ENCODE results near the gene MTMR10. TPM values are rescaled to one million over a fixed set of nuclear protein-coding genes. Genes with fewer than 3 reads are reported as not detected.

The MTMR10 gene
- total and polyA plus RNA-seq, 2 donors (not counting 3 experiments of a cell fraction or from before 2014, with no cell fraction given) = 48.3 to 88.5 TPM

DNA sequence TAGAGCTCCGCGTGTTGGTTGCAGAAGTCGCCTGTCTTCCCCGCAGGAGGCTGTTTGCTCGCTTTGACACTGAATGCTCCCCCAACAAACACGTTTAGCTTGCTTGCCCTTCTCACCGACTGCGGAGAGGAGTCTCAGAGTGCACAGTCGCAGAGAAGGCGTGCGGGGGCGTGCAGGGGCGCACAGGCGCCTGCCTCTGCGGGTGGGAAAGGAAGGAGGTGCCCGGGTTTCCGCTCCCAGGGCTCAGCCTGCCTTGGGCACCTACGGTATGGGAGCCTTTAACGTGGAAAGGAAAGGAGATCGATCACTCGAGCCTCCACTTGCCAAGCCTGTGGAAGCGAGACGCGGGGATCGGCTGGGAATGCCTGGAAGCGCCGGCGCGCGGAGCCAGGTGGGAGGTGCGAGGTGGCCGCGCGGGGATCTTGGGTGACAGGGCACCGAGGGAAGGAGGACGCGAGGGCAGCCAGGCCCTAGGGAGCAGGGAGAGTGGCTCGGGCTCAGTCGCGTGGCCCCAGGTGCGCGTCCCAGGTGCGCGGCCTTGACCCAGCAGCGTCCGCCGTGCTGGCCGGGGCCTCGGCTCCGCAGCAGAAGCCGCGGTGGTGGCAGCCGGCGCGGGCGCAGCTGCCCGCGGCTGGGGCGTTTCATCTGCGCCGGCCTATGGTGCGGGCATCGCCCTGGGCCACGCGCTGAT is 87.8 kb downstream of the MTMR10 start, which contains the start of gene FAN1:
Gene FAN1 (plus strand): TSS at position 419 of the 691 bp plus-strand sequence. CDS start 749 bp downstream, outside the sequence.
- peak; percentile 85 for FAIRE-seq
- Histone ChIP-seq H3K36me3 (ENCODE audit: control insufficient read depth in 2 of 2, extremely low read depth in 1 of 2, insufficient read depth in 2 of 2, low read length in 2 of 2) (no peaks in the 10 kb centered on the region), H3K9me1 (replicated peaks; ENCODE audit: control insufficient read depth, extremely low read depth, insufficient read depth, low read length) (no peaks in the 10 kb centered on the region), H3K27ac (ENCODE audit: insufficient read depth, low read depth, low read length) (no peak within 1 kb of the TSS), H3K79me2 (ENCODE audit: control insufficient read depth, insufficient read depth, low read length) (no peaks in the 10 kb centered on the region), H2AFZ (ENCODE audit: low read depth, low read length) (peak within 1 kb of the TSS; percentile 31), H3K4me2 (ENCODE audit: insufficient read depth, low read length) (peak within 1 kb of the TSS; percentile 89), H3K27me3 (ENCODE audit: control insufficient read depth in 2 of 2, insufficient read depth in 2 of 2, low read length in 2 of 2) (peaks cover 0 to 2% of the 10 kb centered on the region in 2 experiments), H4K20me1 (replicated peaks; ENCODE audit: control insufficient read depth, extremely low read depth, insufficient read depth, low read length) (no peaks in the 10 kb centered on the region), H3K9me3 (replicated peaks; ENCODE audit: control insufficient read depth, insufficient read depth, low read length) (no peaks in the 10 kb centered on the region), H3K4me1 (ENCODE audit: control insufficient read depth, extremely low read depth, insufficient read depth, low read length) (peaks cover 7% of the 10 kb centered on the region), H3K4me3 (replicated peaks in 1 of 3; ENCODE audit: insufficient read depth in 1 of 3, low read depth in 1 of 3, low read length in 3 of 3) (peak within 1 kb of the TSS; percentile 1 to 87 (median 80)), H3K9ac (replicated peaks; ENCODE audit: extremely low read depth, insufficient read depth, low read length) (peak within 1 kb of the TSS; percentile 61)
- intact Hi-C loops (cut with micrococcal nuclease) (loop anchor here (1.0 kb wide), 1 partner anchor 20 kb away; no protein-coding TSS in a partner anchor), dilution Hi-C loops (cut with MboI; ENCODE audit: extremely low pct_ligation_motif_present, low sequenced_read_pairs) (no loop called here)
- TF ChIP-seq POLR2A (IDR thresholded peaks at IDR 0.05; ENCODE audit: low read depth, low read length) (peak; percentile 74), POLR2AphosphoS5 (IDR thresholded peaks at IDR 0.05; ENCODE audit: insufficient read depth, low read depth, low read length) (peak; percentile 83), JUN (IDR thresholded peaks at IDR 0.05; ENCODE audit: borderline replicate concordance, insufficient read depth, insufficient read length, low read depth) (no peak)
- TF ChIP-seq, protein P1, sequence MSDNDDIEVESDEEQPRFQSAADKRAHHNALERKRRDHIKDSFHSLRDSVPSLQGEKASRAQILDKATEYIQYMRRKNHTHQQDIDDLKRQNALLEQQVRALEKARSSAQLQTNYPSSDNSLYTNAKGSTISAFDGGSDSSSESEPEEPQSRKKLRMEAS (IDR thresholded peaks at IDR 0.05; ENCODE audit: insufficient read depth, insufficient read length) = peak; percentile 77
- ChIA-PET CTCF (interaction anchor here (0.6 to 4.1 kb wide), 7 partner anchors 10 to 585 kb away, joined by 3 to 37 read pairs (median 4); no protein-coding TSS in a partner anchor), POLR2A (no interaction called here)
- no TSS peak for BruUV-seq (replicated peaks)
- DNase-seq (ENCODE audit: low read depth, low spot score) = peak; percentile 90

DNA sequence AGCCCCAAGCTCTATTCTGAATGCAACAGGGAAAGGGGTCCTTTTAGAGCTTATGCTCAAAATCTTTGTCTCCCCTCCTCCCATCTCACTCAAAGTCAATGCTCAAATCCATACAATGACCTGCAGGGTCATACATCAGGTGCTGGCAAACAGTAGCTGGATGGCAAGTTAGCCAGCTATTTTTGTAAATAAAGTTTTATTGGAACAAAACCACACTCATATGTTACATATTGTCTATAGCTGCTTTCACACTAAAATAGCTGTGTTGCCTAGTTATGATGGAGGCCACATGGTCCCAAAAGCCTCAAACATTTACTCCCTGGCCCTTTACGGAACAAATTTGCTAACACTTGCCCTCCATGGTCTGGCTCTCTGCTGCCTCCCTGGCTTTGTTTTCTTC is 89.5 kb downstream of the MTMR10 start:
- no peak for FAIRE-seq
- peaks cover 0 to 2% of the 10 kb centered on the region in 2 experiments for H3K27me3 ChIP-seq (ENCODE audit: control insufficient read depth in 2 of 2, insufficient read depth in 2 of 2, low read length in 2 of 2)
- H3K4me1 ChIP-seq (ENCODE audit: control insufficient read depth, extremely low read depth, insufficient read depth, low read length) = peaks cover 7% of the 10 kb centered on the region
- H3K4me3 ChIP-seq (replicated peaks in 1 of 3; ENCODE audit: insufficient read depth in 1 of 3, low read depth in 1 of 3, low read length in 3 of 3) = no peak overlapping the region
- no peaks in the 10 kb centered on the region for H3K9me3 ChIP-seq (replicated peaks; ENCODE audit: control insufficient read depth, insufficient read depth, low read length)
- H2AFZ ChIP-seq (ENCODE audit: low read depth, low read length) = no peak overlapping the region
- BruUV-seq (replicated peaks) = no TSS peak
- POLR2A ChIA-PET = no interaction called here
- no peaks in the 10 kb centered on the region for H4K20me1 ChIP-seq (replicated peaks; ENCODE audit: control insufficient read depth, extremely low read depth, insufficient read depth, low read length)
- no peak overlapping the region for H3K4me2 ChIP-seq (ENCODE audit: insufficient read depth, low read length)
- TF ChIP-seq GATA2 (IDR thresholded peaks at IDR 0.05; ENCODE audit: insufficient read depth, insufficient read length, low read depth, low read length) = no peak
- TF ChIP-seq, protein P1 (IDR thresholded peaks at IDR 0.05; ENCODE audit: insufficient read depth, insufficient read length) = no peak
- dilution Hi-C loops (cut with MboI; ENCODE audit: extremely low pct_ligation_motif_present, low sequenced_read_pairs) (no loop called here), intact Hi-C loops (cut with micrococcal nuclease) (no loop called here)
- CTCF ChIA-PET = interaction anchor here (2.0 kb wide), 1 partner anchor 43 kb away, joined by 10 read pairs; no protein-coding TSS in a partner anchor
- H3K9ac ChIP-seq (replicated peaks; ENCODE audit: extremely low read depth, insufficient read depth, low read length) = no peak overlapping the region
- DNase-seq (ENCODE audit: low read depth, low spot score) = no peak
- no peaks in the 10 kb centered on the region for H3K36me3 ChIP-seq (ENCODE audit: control insufficient read depth in 2 of 2, extremely low read depth in 1 of 2, insufficient read depth in 2 of 2, low read length in 2 of 2)
- H3K9me1 ChIP-seq (replicated peaks; ENCODE audit: control insufficient read depth, extremely low read depth, insufficient read depth, low read length) = no peaks in the 10 kb centered on the region
- no peak overlapping the region for H3K27ac ChIP-seq (ENCODE audit: insufficient read depth, low read depth, low read length)
- H3K79me2 ChIP-seq (ENCODE audit: control insufficient read depth, insufficient read depth, low read length) = no peaks in the 10 kb centered on the region
